Sigmoid colon (tissue), 4 donors: Measurements from ENCODE around the gene HEXD.

ENCODE experiments used
- EP300 ChIP-seq, 4 donors: sonication (generic); formaldehyde crosslinking; IDR thresholded peaks; one replicate each; pipeline ENCODE4 v1.6.1; 2017; ENCODE audit warnings: antibody characterized with exemption in 4 of 4
- POLR2A ChIP-seq, 2 donors: fragments of 450-650 bp; IDR thresholded peaks; one replicate each; pipeline ENCODE4 v1.6.1; 2016; ENCODE audit warnings: antibody characterized with exemption in 2 of 2, mild to moderate bottlenecking in 2 of 2, moderate library complexity in 2 of 2

GRCh38 chr17:82415786-82416185 is 2.4 kb upstream of the HEXD start:
- TF ChIP-seq POLR2A (IDR thresholded peaks at IDR 0.05) (no peak), EP300 (IDR thresholded peaks at IDR 0.05) (no peak)
